OCI-LY1 (cell line): ENCODE data around the gene A2ML1.

Source experiments
- EZH2 ChIP-seq: fragments of 200-600 bp; sonication (generic), shearing (Covaris generic); IDR thresholded peaks from 2 replicates; pipeline ENCODE4 v1.8.0; 2017; ENCODE audit warnings: borderline replicate concordance, mixed run types, mild to moderate bottlenecking, antibody characterized with exemption, low read length, moderate library complexity, mixed read lengths
- TF ChIP-seq, protein P1 (sequence below): fragments of 200-600 bp; sonication (generic), shearing (Covaris generic); IDR thresholded peaks from 2 replicates; pipeline ENCODE4 v1.5.1; 2017; ENCODE audit warnings: mild to moderate bottlenecking, antibody characterized with exemption, low read length, moderate library complexity, mixed read lengths

- TF ChIP-seq, protein P1, sequence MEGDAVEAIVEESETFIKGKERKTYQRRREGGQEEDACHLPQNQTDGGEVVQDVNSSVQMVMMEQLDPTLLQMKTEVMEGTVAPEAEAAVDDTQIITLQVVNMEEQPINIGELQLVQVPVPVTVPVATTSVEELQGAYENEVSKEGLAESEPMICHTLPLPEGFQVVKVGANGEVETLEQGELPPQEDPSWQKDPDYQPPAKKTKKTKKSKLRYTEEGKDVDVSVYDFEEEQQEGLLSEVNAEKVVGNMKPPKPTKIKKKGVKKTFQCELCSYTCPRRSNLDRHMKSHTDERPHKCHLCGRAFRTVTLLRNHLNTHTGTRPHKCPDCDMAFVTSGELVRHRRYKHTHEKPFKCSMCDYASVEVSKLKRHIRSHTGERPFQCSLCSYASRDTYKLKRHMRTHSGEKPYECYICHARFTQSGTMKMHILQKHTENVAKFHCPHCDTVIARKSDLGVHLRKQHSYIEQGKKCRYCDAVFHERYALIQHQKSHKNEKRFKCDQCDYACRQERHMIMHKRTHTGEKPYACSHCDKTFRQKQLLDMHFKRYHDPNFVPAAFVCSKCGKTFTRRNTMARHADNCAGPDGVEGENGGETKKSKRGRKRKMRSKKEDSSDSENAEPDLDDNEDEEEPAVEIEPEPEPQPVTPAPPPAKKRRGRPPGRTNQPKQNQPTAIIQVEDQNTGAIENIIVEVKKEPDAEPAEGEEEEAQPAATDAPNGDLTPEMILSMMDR = peak; percentile 74
- no peak for TF ChIP-seq EZH2
Observed at GRCh38 chr12:8860165-8860961, 37.9 kb downstream of the A2ML1 start.
